Mucosa of descending colon (tissue), 3 donors: ENCODE data around the gene FOXB2. TPM values are rescaled to one million over a fixed set of nuclear protein-coding genes. Genes with fewer than 3 reads are reported as not detected.

ENCODE experiments used
- ATAC-seq: fragments of 200-7000 bp; cut with Tn5 transposase; one replicate; pipeline ENCODE4 v1.9.1; 2020; ENCODE audit warnings: mild to moderate bottlenecking, moderate library complexity
- DNase-seq, 3 donors: peaks; one replicate each; pipeline ENCODE4 v3.0.0-alpha.2; 2020
- H3K36me3 ChIP-seq: fragments of 200-600 bp; one replicate; pipeline ENCODE4 v1.8.0; 2021; ENCODE audit warnings: low read depth, mild to moderate bottlenecking
- H3K4me1 ChIP-seq: fragments of 200-600 bp; one replicate; pipeline ENCODE4 v1.8.0; 2021; ENCODE audit warnings: low read depth, mild to moderate bottlenecking
- H3K4me3 ChIP-seq: fragments of 200-600 bp; one replicate; pipeline ENCODE4 v1.8.0; 2021; ENCODE audit warnings: mild to moderate bottlenecking
- H3K9me3 ChIP-seq: fragments of 200-600 bp; one replicate; pipeline ENCODE4 v1.8.0; 2021; ENCODE audit warnings: mild to moderate bottlenecking
- CTCF ChIP-seq: fragments of 200-600 bp; IDR thresholded peaks from one replicate; pipeline ENCODE4 v1.8.0; 2022; ENCODE audit warnings: antibody characterized with exemption, mild to moderate bottlenecking
- intact Hi-C, 2 donors: fragments of 100-400 bp; cut with DNase I in 1 of 2; cut with micrococcal nuclease in 1 of 2; formaldehyde crosslinking; loops; one replicate each; pipeline versions ENCODE4 v1.11.0 to v1.11.1; 2022; cut with DNase I, micrococcal nuclease
- total RNA-seq, 3 donors: library from RNA; stranded (reverse); fragmentation: NEBNext Ultra II Directional in 2 of 3; extraction: Animal tissue kit (Norgen Biotek cat#: 25700) in 2 of 3; gene quantifications; one replicate each; pipeline versions ENCODE4 v1.2.1 to v1.2.4, GENCODE V29; 2021 to 2023
- donor health status: DM: no; HTN: no; CAD: no; lungs with moderate emphysema.
- donor health status: DM: no; HTN: no; CAD: no.
- donor health status: DM: no; HTN: yes; CAD: no.

The FOXB2 gene
- total RNA-seq, 3 donors from 2014 or later: not detected

DNA sequence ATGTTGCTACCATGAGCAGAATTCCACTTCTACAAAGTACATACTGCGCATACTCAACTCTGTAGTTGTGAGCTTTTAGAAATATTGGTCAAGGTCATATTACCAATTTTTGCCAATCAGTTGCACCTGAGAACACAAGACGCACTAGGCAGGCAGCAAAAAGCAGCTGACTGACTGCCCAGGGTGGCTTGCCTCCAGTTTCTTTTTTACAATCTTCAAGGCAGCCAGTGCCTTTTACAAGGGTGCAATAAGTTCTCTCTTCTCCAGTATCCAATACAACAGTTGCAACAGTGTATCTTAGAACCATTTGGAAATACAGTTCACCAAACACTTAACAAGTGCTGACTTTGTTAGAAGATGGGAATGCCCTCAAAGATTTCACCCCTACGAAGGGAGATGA, 16.1 kb upstream of the FOXB2 start:
- no peak for TF ChIP-seq CTCF
- ATAC-seq (no peak), DNase-seq (no peak)
- no peaks in the 10 kb centered on the region for H3K4me1 ChIP-seq
- no peak overlapping the region for H3K4me3 ChIP-seq
- H3K9me3 ChIP-seq: no peaks in the 10 kb centered on the region
- intact Hi-C loops: no loop called here
- no peaks in the 10 kb centered on the region for H3K36me3 ChIP-seq

DNA sequence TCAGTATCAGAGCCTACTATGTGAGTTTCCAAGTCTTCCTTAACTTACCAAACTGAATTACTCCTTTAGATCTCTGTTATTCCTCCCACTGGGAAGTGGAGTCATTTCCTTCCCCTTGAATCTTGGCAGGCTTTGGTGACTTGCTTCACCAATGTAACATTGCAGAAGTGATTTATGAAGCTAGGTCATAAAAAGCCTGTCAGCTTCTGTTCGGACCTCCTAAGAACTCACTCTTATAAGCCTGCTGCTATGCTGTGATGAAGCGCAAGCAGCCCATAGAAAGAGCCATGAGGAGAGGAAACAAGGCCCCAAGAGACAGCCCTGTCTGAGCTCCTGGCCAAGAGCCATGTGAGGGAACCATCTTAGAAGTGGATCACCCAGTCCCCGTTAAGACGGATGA, 14.2 kb upstream of the FOXB2 start:
- intact Hi-C loops: no loop called here
- Histone ChIP-seq H3K4me1 (no peaks in the 10 kb centered on the region), H3K4me3 (no peak overlapping the region), H3K36me3 (no peaks in the 10 kb centered on the region), H3K9me3 (no peaks in the 10 kb centered on the region)
- ATAC-seq: no peak
- DNase-seq: no peak
- TF ChIP-seq CTCF: no peak

- H3K36me3 ChIP-seq: no peaks in the 10 kb centered on the region
- no peaks in the 10 kb centered on the region for H3K9me3 ChIP-seq
- intact Hi-C loops: no loop called here
- peaks cover 5% of the 10 kb centered on the region for H3K4me1 ChIP-seq
- no peak for TF ChIP-seq CTCF
- no peak overlapping the region for H3K4me3 ChIP-seq
- DNase-seq: no peak
- ATAC-seq: no peak
Observed at GRCh38 chr9:77010527-77010926, 8.9 kb upstream of the FOXB2 start.

DNA sequence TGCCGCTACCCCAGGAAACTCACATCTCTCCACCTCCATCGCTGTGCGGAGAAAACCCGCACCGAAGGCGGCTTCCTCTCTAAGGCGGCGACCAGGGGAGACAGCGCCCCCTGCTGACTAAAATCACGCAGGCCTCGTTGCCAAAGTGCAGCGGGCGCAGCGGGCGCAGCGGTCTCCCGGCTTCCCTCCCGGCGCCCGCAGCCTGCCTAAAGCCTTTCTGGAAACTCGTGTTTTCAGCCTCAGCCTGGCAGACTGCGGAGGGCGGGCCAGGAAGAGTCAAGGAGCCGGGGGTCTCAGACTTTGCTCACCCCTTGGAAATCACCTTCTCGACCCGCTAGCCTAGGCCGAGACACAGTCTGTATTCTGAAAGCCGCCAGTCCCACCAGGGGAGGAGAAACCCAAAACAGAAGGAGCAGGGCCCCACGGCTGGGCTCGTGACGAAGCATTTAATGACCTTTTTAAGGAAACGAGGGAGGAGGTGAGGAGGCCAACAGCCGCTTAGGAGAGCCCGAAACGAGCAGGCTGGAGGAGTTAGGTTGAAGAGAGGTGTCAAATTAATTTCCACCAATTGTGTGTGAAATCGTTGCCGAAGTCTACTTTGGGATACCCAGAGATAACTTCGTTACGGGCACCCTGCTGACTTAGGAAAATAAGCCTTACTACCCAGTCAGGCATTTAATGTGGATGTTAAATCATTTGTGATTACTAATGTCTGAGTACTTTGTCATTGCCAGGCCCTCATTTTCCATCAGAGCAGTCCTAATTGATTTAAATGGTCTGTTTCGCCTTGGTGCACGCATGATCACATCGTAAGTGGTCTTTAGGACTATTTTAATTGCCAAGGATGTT, 7.3 kb upstream of the FOXB2 start:
- peak; percentile 78 for TF ChIP-seq CTCF
- ATAC-seq (peak; percentile 82), DNase-seq (peak; percentile 62 to 80 (median 78))
- no peaks in the 10 kb centered on the region for H3K36me3 ChIP-seq
- no peak overlapping the region for H3K4me3 ChIP-seq
- no peaks in the 10 kb centered on the region for H3K9me3 ChIP-seq
- intact Hi-C loops: no loop called here
- peaks cover 5% of the 10 kb centered on the region for H3K4me1 ChIP-seq

- ATAC-seq (no peak), DNase-seq (no peak)
- Histone ChIP-seq H3K36me3 (no peaks in the 10 kb centered on the region), H3K9me3 (no peaks in the 10 kb centered on the region), H3K4me3 (no peak overlapping the region), H3K4me1 (peaks cover 8% of the 10 kb centered on the region)
- intact Hi-C loops: no loop called here
- no peak for TF ChIP-seq CTCF
Observed at GRCh38 chr9:77013206-77013931, 6.1 kb upstream of the FOXB2 start.
